HCT116 (cell line): ENCODE results near the gene FHDC1. TPM values are rescaled to one million over a fixed set of nuclear protein-coding genes. Genes with fewer than 3 reads are reported as not detected.

Source experiments
- ATAC-seq: fragments of 200-7000 bp; cut with Tn5 transposase; 2 replicates; pipeline ENCODE4 v1.9.1; 2020; ENCODE audit warnings: mild to moderate bottlenecking, moderate library complexity
- BruUV-seq: library from RNA; stranded (reverse); fragments of 400-500 nt; replicated peaks from 2 replicates; lab custom pipeline; 2021; lab: Mats Ljungman, UMichigan
- CTCF ChIA-PET: fragments of 300-600 bp; sonication (Branson Sonifier 250); formaldehyde crosslinking; loops from one replicate; lab custom pipeline; 2021; ENCODE audit warnings: antibody characterized with exemption; lab: Charles Lee
- POLR2A ChIA-PET: fragments of 300-600, 350-600 bp; sonication (Branson Sonifier 250); formaldehyde crosslinking; loops from one replicate; lab custom pipeline; 2021; ENCODE audit warnings: antibody characterized with exemption; lab: Charles Lee
- RAD21 ChIA-PET, 2 experiments: fragments of 300-600 bp; sonication (Branson Sonifier 250); formaldehyde crosslinking; loops; one replicate each; lab custom pipeline; 2023; ENCODE audit warnings: low total read pairs in 2 of 2; ENCODE audit not compliant: uncharacterized antibody in 2 of 2, unreplicated experiment in 2 of 2, low non-redundant PET in 1 of 2; lab: Charles Lee
- DNase-seq: peaks from one replicate; pipeline ENCODE4 v3.0.0-alpha.2; 2010; ENCODE audit warnings: low read depth, low spot score
- H2AFZ ChIP-seq: fragments of 200-600 bp; shearing (Covaris generic), sonication (generic); 2 replicates; pipeline ENCODE4 v1.6.1; 2017; ENCODE audit warnings: low read depth, mixed run types, mixed read lengths, antibody characterized with exemption, low read length; ENCODE audit not compliant: poor library complexity, severe bottlenecking
- H3K27ac ChIP-seq: 2 replicates; pipeline ENCODE4 v1.5.1; 2012; ENCODE audit warnings: low read depth, low read length
- H3K27me3 ChIP-seq: fragments of 200-600 bp; sonication (generic); 2 replicates; pipeline ENCODE4 v1.6.1; 2016; ENCODE audit warnings: mixed run types, low read length, mixed read lengths; ENCODE audit not compliant: insufficient read depth
- H3K36me3 ChIP-seq, 2 experiments: fragments of 200-500 bp in 1 of 2; fragments of 200-600 bp in 1 of 2; sonication (Bioruptor generic) in 1 of 2; sonication (generic) in 1 of 2; 2 replicates each; pipeline versions ENCODE4 v1.5.1 to v1.6.1; 2014 to 2016; ENCODE audit warnings: low read length in 2 of 2, inconsistent platforms in 1 of 2, mixed read lengths in 1 of 2, mixed run types in 1 of 2; ENCODE audit not compliant: insufficient read depth in 2 of 2, control insufficient read depth in 1 of 2
- H3K4me1 ChIP-seq, 2 experiments: fragments of 200-600 bp in 1 of 2; sonication (generic) in 1 of 2; 2 replicates each; pipeline versions ENCODE4 v1.5.1 to v1.6.1; 2012 to 2017; ENCODE audit warnings: low read length in 2 of 2, inconsistent platforms in 1 of 2, mild to moderate bottlenecking in 1 of 2, mixed read lengths in 1 of 2, mixed run types in 1 of 2, moderate library complexity in 1 of 2; ENCODE audit not compliant: insufficient read depth in 2 of 2, control insufficient read depth in 1 of 2
- H3K4me2 ChIP-seq: fragments of 200-600 bp; sonication (generic); 2 replicates; pipeline ENCODE4 v1.6.1; 2017; ENCODE audit warnings: mixed run types, low read length, mixed read lengths
- H3K4me3 ChIP-seq, 2 experiments: fragments of 200-600 bp in 1 of 2; sonication (generic) in 1 of 2; replicated peaks in 1 of 2; 2 replicates each; pipeline ENCODE4 v1.5.1; 2011 to 2016; ENCODE audit warnings: low read length in 2 of 2, control low read depth in 1 of 2, low read depth in 1 of 2, mild to moderate bottlenecking in 1 of 2, mixed read lengths in 1 of 2, mixed run types in 1 of 2
- H3K79me2 ChIP-seq: fragments of 200-600 bp; sonication (generic); 2 replicates; pipeline ENCODE4 v1.6.1; 2017; ENCODE audit warnings: mild to moderate bottlenecking, mixed run types, low read length, moderate library complexity, mixed read lengths; ENCODE audit not compliant: insufficient read depth
- H3K9ac ChIP-seq: fragments of 200-600 bp; sonication (generic); 2 replicates; pipeline ENCODE4 v1.6.1; 2016; ENCODE audit warnings: low read length, mixed read lengths
- H3K9me2 ChIP-seq: fragments of 200-600 bp; sonication (generic), shearing (Covaris generic); 2 replicates; pipeline ENCODE4 v1.6.1; 2017; ENCODE audit warnings: mixed run types, mild to moderate bottlenecking, moderate library complexity; ENCODE audit not compliant: insufficient read depth
- H3K9me3 ChIP-seq, 2 experiments: fragments of 200-500 bp in 1 of 2; fragments of 200-600 bp in 1 of 2; sonication (Bioruptor generic) in 1 of 2; sonication (generic) in 1 of 2; 2 replicates each; pipeline ENCODE4 v1.6.1; 2014 to 2017; ENCODE audit warnings: low read length in 2 of 2, mixed read lengths in 2 of 2, inconsistent platforms in 1 of 2, low read depth in 1 of 2, mild to moderate bottlenecking in 1 of 2, mixed run types in 1 of 2, moderate library complexity in 1 of 2; ENCODE audit not compliant: control insufficient read depth in 1 of 2, insufficient read depth in 1 of 2
- H4K20me1 ChIP-seq: fragments of 200-600 bp; sonication (generic), shearing (Covaris generic); 2 replicates; pipeline ENCODE4 v1.6.1; 2017; ENCODE audit warnings: mixed run types, mild to moderate bottlenecking, moderate library complexity; ENCODE audit not compliant: insufficient read depth
- CBX3 ChIP-seq: IDR thresholded peaks from 2 replicates; pipeline ENCODE4 v1.6.1; 2012; ENCODE audit warnings: low read depth
- CTCF ChIP-seq, 3 experiments: fragments of 200-600 bp in 1 of 3; sonication (generic) in 1 of 3; IDR thresholded peaks in 2 of 3; conservative IDR thresholded peaks in 1 of 3; 2 replicates each; pipeline ENCODE4 v1.5.1; 2012 to 2017; ENCODE audit warnings: low read depth in 2 of 3, low read length in 2 of 3, antibody characterized with exemption in 1 of 3, borderline replicate concordance in 1 of 3, control low read depth in 1 of 3, mild to moderate bottlenecking in 1 of 3, mixed read lengths in 1 of 3, mixed run types in 1 of 3, moderate library complexity in 1 of 3; ENCODE audit not compliant: insufficient read depth in 1 of 3
- EGR1 ChIP-seq: IDR thresholded peaks from 2 replicates; pipeline ENCODE4 v1.6.1; 2012; ENCODE audit warnings: low read depth
- EZH2phosphoT487 ChIP-seq: fragments of 200-600 bp; IDR thresholded peaks from 2 replicates; pipeline ENCODE4 v1.6.1; 2018; ENCODE audit warnings: antibody characterized with exemption, borderline replicate concordance
- JUND ChIP-seq: IDR thresholded peaks from 2 replicates; pipeline ENCODE4 v1.6.1; 2012
- POLR2AphosphoS5 ChIP-seq: IDR thresholded peaks from 2 replicates; pipeline ENCODE4 v1.6.1; 2011; ENCODE audit warnings: mild to moderate bottlenecking, low read depth, low read length, moderate library complexity
- REST ChIP-seq: IDR thresholded peaks from 2 replicates; pipeline ENCODE4 v1.6.1; 2012; ENCODE audit warnings: low read depth
- SP1 ChIP-seq: IDR thresholded peaks from 2 replicates; pipeline ENCODE4 v1.6.1; 2012; ENCODE audit warnings: low read depth
- SRF ChIP-seq: IDR thresholded peaks from 2 replicates; pipeline ENCODE4 v1.6.1; 2012; ENCODE audit warnings: low read depth
- YY1 ChIP-seq: IDR thresholded peaks from 2 replicates; pipeline ENCODE4 v1.6.1; 2011; ENCODE audit warnings: low read length, low read depth, moderate library complexity, mild to moderate bottlenecking; ENCODE audit not compliant: insufficient replicate concordance; ENCODE audit errors: extremely low read depth
- ZFX ChIP-seq: fragments of 450-650 bp; IDR thresholded peaks from 2 replicates; pipeline ENCODE4 v1.6.1; 2017
- ZNF274 ChIP-seq: fragments of 200-500 bp; sonication (Bioruptor generic); IDR thresholded peaks from 2 replicates; pipeline ENCODE4 v1.6.1; 2014; ENCODE audit warnings: mild to moderate bottlenecking, low read depth, low read length, inconsistent platforms
- intact Hi-C: fragments of 100-400 bp; cut with micrococcal nuclease; formaldehyde crosslinking; loops from 2 replicates; pipeline ENCODE4 v1.10.0; 2022
- total RNA-seq: library from RNA; stranded (reverse); gene quantifications from one replicate; pipeline ENCODE4 v1.2.1, GENCODE V29; 2021; ENCODE audit not compliant: unreplicated experiment

The FHDC1 gene
- total RNA-seq, 1 experiment from 2014 or later = 1.8 TPM

- Histone ChIP-seq H3K4me1 (no peaks in the 10 kb centered on the region), H3K27me3 (no peaks in the 10 kb centered on the region), H3K4me3 (no peak overlapping the region), H2AFZ (no peak overlapping the region), H3K79me2 (no peaks in the 10 kb centered on the region), H3K4me2 (no peak overlapping the region)
- DNase-seq (no peak), ATAC-seq (no peak)
- POLR2A ChIA-PET = no interaction called here
- TF ChIP-seq SRF = no peak
- TF ChIP-seq ZNF274 = no peak
- TF ChIP-seq EZH2phosphoT487 = no peak
- TF ChIP-seq EGR1 = no peak
- TF ChIP-seq POLR2AphosphoS5 = no peak
- TF ChIP-seq CTCF (IDR thresholded peaks at IDR 0.05 in 2 of 3, conservative IDR thresholded peaks at IDR 0.05 in 1 of 3; ENCODE audit: borderline replicate concordance in 1 of 3, insufficient read depth in 1 of 3, low read depth in 2 of 3, low read length in 2 of 3) = no peak
- no peak for TF ChIP-seq ZFX
- TF ChIP-seq REST = no peak
- no peak for TF ChIP-seq CBX3
- no peak for TF ChIP-seq YY1
- TF ChIP-seq JUND = no peak
- no peak for TF ChIP-seq SP1
- TF ChIP-seq, all 23 proteins: peak for 0
- Histone ChIP-seq H4K20me1 (no peaks in the 10 kb centered on the region), H3K27ac (no peak overlapping the region), H3K36me3 (no peaks in the 10 kb centered on the region), H3K9me2 (no peaks in the 10 kb centered on the region), H3K9ac (no peak overlapping the region), H3K9me3 (no peaks in the 10 kb centered on the region)
- ChIA-PET CTCF (no interaction called here), RAD21 (no interaction called here)
- intact Hi-C loops = no loop called here
- no TSS peak for BruUV-seq
Observed at GRCh38 chr4:153013202-153013977, 77.3 kb downstream of the FHDC1 start.
